Right renal cortex interstitium (tissue), 3 donors: ENCODE results near the gene VAMP1. TPM values are rescaled to one million over a fixed set of nuclear protein-coding genes. Genes with fewer than 3 reads are reported as not detected.
"Not testable (repeated sequence)": the region's sequence is repeated elsewhere in the genome, so short reads cannot be mapped to it uniquely, and the experiment has no call there.

Source experiments
- DNase-seq, 3 donors: peaks; one replicate each; pipeline ENCODE4 v3.0.0-alpha.2; 2013; ENCODE audit warnings: low read depth in 3 of 3, low spot score in 2 of 3
- polyA plus RNA-seq, 3 donors: library from polyadenylated mRNA; unstranded; fragments of 120-200 nt; gene quantifications; one replicate each; pipeline ENCODE4 v1.2.1, GENCODE V29; 2013; ENCODE audit not compliant: insufficient read length in 3 of 3

The VAMP1 gene
- 10 to 100 TPM in 1 of 3 donors, 1 to 10 TPM in 2; 5.8 to 12.7 (median 9.0) TPM for polyA plus RNA-seq

DNA sequence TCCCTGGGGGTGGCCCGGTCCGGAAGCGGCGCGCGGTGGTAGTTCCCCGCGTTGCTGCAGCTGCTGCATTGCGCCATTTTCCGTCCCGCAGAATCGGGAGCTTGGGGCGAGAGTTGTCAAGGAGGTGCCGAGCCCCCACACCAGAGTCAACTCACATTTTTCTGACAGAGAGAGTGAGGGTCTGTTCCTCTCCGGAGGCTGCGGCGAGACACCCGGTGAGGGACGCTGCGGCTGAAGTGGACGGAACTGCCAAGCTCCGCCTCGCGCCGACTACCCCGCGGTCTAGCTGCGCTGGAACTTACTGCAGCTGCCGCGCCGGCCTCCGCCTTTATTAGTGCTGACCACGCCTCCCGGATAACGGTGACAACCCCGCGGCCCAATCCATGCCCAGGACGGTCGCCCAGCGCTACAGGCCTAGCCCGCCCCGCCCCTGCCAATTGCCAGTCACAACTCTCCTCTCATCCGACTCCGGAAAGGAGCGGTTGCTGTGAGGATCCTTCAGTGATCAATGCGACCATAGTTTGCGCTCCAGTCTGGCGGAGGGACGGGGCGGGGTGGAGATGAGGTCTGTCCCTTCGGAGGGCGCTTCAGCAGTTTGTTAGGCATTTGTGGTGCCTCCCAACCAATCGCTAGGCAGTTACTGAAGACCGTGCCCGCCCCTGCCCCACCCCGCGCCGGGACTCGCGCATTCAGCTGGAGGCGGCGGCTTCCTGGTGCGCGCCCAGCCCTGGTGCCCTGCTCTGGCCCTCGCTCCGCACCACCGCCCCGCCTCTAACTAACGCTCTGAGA lies at the start of gene VAMP1:
TSS of gene VAMP1 (minus strand) at position 303 of the 789 bp plus-strand sequence. CDS start at position 157, 146 bp downstream.
- DNase-seq = peak; percentile 85 to 92 (median 91)

DNA sequence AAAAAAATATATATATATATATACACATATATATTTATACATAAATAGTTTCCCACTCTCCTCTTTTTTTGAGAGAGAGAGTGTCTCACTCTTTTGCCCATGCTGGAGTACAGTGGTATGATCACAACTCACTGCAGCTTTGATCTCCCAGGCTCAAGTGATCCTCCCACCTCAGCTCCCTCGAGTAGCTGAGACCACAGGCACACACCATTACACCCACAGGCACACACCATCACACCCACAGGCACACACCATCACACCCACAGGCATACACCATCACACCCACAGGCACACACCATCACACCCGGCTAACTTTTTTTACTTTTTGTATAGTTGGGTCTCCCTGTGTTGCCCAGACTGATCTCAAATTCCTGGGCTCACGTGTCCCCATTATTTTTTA lies 49.7 kb upstream of the VAMP1 start:
- DNase-seq = no peak

DNA sequence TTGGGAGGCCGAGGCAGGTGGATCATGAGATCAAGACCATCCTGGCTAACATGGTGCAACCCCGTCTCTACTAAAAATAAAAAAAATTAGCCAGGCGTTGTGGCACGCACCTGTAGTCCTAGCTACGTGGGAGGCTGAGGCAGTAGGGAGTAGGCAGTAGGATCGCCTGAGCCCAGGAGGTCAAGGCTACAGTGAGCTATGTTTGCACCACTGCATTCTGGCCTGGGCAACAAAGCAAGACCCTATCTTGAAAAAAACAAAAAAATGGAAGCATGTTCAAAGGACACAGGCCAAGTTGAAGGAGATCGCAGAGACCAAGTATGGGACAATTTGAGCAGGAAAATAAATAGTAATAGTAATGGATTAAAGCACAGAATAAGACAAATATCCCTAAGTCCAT lies 37.6 kb upstream of the VAMP1 start:
- DNase-seq = no peak

- DNase-seq = no peak
Measured at GRCh38 chr12:6507102-6507998, 36.9 kb upstream of the VAMP1 start.

DNA sequence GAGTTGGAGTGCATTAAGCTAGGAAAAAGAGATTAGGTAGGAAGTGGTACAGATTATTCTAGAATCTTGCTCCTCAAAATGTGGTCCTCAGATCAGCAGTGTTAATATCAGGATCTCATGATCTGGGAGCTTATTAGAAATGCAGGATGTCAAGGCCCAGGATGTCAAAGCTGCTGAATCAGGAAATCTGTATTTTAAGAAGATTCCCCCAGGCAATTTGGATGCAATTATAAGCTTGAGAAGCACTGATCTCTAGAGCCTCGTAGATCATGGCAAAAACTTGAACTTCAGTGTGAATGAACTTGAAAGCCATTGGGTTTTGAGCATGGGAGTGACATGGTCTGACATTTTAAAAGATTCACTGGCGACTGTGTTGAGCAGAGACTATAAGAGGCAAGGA lies 30.0 kb upstream of the VAMP1 start:
- DNase-seq = no peak

DNA sequence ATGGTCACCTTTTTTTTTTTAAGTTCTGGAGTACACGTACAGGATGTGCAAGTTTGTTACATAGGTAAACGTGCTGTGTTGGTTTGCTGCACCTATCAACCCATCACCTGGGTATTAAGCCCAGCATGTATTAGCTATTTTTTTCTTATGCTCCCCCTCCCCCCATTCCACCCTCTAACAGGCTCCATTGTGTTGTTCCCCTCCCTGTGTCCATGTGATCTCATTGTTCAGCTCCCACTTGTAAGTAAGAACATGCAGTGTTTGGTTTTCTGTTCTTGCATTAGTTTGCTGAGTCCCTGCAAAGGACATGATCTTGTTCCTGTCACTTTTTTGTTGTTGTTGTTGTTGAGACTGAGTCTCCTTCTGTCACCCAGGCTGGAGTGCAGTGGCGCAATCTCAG lies 26.8 kb upstream of the VAMP1 start:
- DNase-seq = not testable (repeated sequence)

DNA sequence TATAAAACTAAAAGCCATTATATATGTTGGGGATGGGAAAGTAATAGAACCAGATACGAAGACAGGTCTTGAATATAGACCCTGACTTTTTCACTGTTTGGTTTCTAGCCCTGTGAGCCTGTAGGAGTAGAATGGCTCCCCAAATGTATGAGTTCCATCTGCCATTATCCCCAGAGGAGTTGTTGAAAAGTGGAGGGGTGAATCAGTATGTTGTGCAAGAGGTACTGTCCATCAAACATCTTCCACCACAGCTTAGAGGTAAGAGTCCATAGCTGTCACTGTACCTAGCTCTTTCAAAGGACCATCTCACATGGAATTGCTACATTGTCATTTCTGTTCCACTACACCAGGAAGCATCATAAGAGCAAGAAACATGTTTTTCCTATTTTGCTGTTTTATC lies 24.5 kb upstream of the VAMP1 start:
- no peak for DNase-seq

- no peak for DNase-seq
Measured at GRCh38 chr12:6494258-6494743, 23.8 kb upstream of the VAMP1 start.

DNA sequence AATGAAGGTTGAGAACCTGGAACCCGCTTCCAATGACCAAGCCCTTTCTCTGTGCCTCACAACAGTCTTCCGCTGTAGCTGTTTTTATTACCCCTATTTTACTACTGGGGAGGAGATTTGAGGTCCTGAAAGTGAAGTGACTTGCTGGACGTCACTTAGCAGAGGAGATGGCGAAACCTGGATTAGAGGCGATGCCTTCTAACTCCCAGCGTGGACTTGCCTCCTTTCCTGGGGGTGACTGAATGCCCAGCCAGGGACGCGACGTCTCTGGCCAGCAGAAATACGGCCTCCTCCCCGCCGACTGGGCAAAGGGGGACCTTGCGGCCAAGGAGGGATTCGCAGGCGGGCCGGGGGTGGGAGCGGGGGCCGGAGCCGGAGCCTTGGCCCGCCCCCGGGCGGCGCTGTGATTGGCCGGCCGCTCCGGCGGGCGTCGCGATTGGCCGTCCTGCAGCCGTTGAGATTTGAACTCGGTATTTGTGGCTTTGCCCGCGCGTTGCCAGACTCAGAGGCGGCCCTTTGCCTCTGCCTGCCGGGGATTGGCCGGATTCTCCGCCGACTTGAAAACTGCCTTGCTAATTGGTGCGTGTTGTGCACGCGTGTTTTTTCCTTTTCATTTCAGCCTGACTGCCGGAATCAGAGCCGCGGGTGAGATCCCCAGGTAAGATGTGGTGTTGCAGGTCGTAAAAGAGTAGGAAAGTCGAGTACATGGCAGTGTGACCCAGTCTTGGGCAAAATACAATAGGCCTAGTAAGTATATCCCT lies 23.2 kb upstream of the VAMP1 start, which contains the start of gene NCAPD2:
TSS of gene NCAPD2 (plus strand) at position 606 of the 761 bp plus-strand sequence. CDS start 997 bp downstream, outside the sequence.
- peak; percentile 85 to 93 (median 88) for DNase-seq

DNA sequence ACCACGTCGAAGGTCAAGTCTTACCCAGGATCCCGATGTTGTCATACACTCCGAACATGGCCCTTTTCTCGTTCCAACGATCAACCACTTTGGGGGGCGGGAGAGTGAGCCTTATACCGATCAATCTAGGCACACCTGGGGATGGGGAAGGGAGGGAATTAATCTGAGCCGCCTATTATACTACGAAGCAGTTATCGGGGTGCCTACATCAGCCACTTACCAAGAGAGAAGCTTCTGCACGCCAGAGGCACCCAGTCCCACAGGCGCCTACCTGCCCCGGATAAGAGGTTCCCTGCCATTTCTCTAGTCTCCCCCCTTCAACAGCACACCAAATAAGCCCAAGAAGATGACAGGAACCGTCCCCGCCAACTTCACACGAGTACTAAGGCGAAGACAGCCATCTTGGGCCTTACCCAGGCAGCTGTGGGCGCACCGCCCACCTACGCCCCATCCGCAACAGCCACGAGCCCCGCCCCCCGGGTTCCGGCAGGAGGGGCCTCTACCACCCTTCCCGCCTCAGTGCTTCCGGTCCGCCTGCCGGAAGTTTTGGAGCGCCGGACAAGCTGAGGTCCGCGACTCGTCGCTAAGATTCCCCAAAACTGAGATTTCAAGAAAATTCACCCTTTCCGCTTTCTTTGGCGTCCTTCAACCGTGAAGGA lies 22.5 kb upstream of the VAMP1 start, which contains the start of gene MRPL51:
TSS of gene MRPL51 (minus strand) at position 425 of the 659 bp plus-strand sequence. CDS start at position 299, 126 bp downstream.
- DNase-seq = peak; percentile 84 to 90 (median 86)

GRCh38 chr12:6490673-6491072 lies 20.2 kb upstream of the VAMP1 start:
- not testable (repeated sequence) for DNase-seq

DNA sequence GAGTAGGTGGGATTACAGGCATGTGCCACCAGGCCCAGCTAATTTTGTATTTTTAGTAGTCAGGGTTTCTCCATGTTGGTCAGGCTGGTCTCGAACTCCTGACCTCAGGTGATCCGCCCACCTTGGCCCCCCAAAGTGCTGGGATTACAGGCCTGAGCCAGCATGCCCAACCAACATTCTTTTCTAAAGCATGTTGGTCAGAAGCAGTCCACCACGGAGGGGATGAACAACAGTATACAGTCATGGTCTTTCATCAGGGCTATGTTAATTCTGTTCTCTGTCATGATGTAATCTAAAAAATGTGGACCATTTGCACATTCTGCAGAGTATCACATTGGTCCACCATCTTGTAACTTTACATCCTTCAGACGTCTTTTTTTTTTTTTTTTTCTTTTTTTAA lies 19.0 kb upstream of the VAMP1 start:
- no peak for DNase-seq

- DNase-seq = no peak
Measured at GRCh38 chr12:6488240-6488639, 17.8 kb upstream of the VAMP1 start.

DNA sequence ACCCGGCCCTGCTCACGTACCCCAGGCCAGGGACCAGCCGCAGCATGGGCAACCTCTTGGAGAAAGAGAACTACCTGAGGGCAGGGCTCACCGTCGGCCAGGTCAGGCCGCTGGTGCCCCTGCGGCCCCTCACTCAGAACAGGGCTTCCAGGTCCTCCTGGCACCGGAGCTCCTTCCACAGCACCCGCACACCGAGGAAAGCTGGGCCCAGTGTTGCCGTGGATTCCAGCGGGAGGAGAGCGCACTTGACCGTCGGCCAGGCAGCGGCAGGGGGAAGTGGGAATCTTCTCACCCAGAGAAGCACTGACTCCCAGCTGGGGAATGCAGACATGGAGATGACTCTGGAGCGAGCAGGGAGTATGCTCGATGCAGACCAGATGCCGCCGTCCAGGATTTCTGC lies 7.9 kb upstream of the VAMP1 start:
- DNase-seq = no peak

DNA sequence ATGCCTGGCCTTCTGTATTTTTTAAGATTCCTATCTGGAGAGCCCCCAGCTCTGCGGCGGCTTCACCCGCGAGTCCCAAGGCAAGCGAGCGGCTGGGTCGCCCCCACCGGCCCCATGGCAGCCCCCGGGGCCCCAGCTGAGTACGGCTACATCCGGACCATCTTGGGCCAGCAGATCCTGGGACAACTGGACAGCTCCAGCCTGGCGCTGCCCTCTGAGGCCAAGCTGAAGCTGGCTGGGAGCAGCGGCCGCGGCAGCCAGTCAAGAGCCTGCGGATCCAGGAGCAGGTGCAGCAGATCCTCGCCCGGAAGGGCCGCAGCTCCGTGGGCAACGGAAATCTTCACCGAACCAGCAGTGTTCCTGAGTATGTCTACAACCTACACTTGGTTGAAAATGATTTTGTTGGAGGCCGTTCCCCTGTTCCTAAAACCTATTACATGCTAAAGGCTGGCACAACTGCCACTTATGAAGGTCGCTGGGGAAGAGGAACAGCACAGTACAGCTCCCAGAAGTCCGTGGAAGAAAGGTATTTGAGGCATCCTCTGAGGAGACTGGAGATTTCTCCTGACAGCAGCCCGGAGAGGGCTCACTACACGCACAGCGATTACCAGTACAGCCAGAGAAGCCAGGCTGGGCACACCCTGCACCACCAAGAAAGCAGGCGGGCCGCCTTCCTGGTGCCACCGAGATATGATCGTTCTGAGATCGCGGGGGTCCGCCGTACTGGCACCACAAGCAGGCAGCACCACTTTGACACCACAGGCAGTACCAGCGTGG lies 7.3 kb upstream of the VAMP1 start:
- not testable (repeated sequence) for DNase-seq

GRCh38 chr12:6476489-6476888 lies 6.0 kb upstream of the VAMP1 start:
- DNase-seq = no peak

DNA sequence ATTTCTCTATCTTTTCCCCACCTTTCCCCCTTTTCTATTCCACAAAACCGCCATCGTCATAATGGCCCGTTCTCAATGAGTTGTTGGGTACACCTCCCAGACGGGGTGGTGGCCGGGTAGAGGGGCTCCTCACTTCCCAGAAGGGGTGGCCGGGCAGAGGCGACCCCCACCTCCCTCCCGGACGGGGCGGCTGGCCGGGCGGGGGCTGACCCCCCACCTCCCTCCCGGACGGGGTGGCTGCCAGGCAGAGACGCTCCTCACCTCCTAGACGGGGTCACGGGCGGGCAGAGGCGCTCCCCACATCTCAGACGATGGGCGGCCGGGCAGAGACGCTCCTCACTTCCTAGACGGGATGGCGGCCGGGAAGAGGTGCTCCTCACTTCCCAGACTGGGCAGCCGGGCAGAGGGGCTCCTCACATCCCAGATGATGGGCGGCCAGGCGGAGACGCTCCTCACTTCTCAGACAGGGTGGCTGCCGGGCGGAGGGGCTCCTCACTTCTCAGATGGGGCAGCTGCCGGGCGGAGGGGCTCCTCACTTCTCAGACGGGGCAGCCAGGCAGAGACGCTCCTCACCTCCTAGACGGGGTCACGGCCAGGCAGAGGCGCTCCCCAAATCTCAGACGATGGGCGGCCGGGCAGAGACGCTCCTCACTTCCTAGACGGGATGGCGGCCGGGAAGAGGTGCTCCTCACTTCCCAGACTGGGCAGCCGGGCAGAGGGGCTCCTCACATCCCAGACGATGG lies 4.9 kb upstream of the VAMP1 start:
- DNase-seq = not testable (repeated sequence)

- no peak for DNase-seq
Measured at GRCh38 chr12:6472491-6472890, 2.0 kb upstream of the VAMP1 start.
